K562 (cell line): Measurements from ENCODE around the gene SV2C. TPM values are rescaled to one million over a fixed set of nuclear protein-coding genes. Genes with fewer than 3 reads are reported as not detected.
A peak's percentile ranks its signal among the peaks of the same experiment; 100 is the strongest.

Experiments
- BRF2 ChIP-seq: IDR thresholded peaks from 3 replicates; pipeline ENCODE4 v1.6.1; 2011; ENCODE audit warnings: borderline replicate concordance, mild to moderate bottlenecking; ENCODE audit not compliant: insufficient read length, insufficient read depth
- HDAC1 ChIP-seq, 2 experiments: fragments of 450-650 bp; IDR thresholded peaks; 2 replicates each; pipeline ENCODE4 v1.6.1; 2016 to 2017; ENCODE audit warnings: inconsistent platforms in 1 of 2, mild to moderate bottlenecking in 1 of 2, moderate library complexity in 1 of 2
- KDM1A ChIP-seq, 2 experiments: fragments of 450-650 bp; IDR thresholded peaks; 2 replicates each; pipeline ENCODE4 v1.6.1; 2016; ENCODE audit warnings: mild to moderate bottlenecking in 2 of 2
- KDM5B ChIP-seq: fragments of 200-600 bp; sonication (generic); IDR thresholded peaks from 2 replicates; pipeline ENCODE4 v1.6.1; 2012; ENCODE audit warnings: low read depth, mild to moderate bottlenecking, moderate library complexity, low read length, control low read depth, inconsistent platforms; ENCODE audit not compliant: insufficient replicate concordance
- L3MBTL2 ChIP-seq: fragments of 450-650 bp; IDR thresholded peaks from 2 replicates; pipeline ENCODE4 v1.6.1; 2016; ENCODE audit warnings: mild to moderate bottlenecking, moderate library complexity
- MNT ChIP-seq, 2 experiments: fragments of 450-650 bp; conservative IDR thresholded peaks; 2 replicates each; pipeline ENCODE4 v1.6.1; 2017; ENCODE audit warnings: mild to moderate bottlenecking in 2 of 2, moderate library complexity in 2 of 2
- NR2C1 ChIP-seq, 2 experiments: fragments of 450-650 bp; IDR thresholded peaks; 2 replicates each; pipeline ENCODE4 v1.6.1; 2017; ENCODE audit warnings: mild to moderate bottlenecking in 2 of 2, antibody characterized with exemption in 1 of 2, inconsistent platforms in 1 of 2, missing compliant biosample characterization in 1 of 2, missing genetic modification characterization in 1 of 2
- PHF21A ChIP-seq: fragments of 450-650 bp; IDR thresholded peaks from 2 replicates; pipeline ENCODE4 v1.6.1; 2017; ENCODE audit warnings: low read depth, borderline replicate concordance
- SLC30A9 ChIP-seq: fragments of 250-450 bp; sonication (Bioruptor Pico); IDR thresholded peaks from 2 replicates; pipeline ENCODE4 v1.8.0; 2022; ENCODE audit warnings: mild to moderate bottlenecking, moderate library complexity
- SMARCE1 ChIP-seq: fragments of 450-650 bp; IDR thresholded peaks from 2 replicates; pipeline ENCODE4 v1.7.1; 2016; ENCODE audit warnings: mild to moderate bottlenecking
- SNRNP70 ChIP-seq: fragments of 200-400 bp; formaldehyde crosslinking; optimal IDR thresholded peaks from 2 replicates; pipeline ENCODE3; 2017; ENCODE audit warnings: low read depth, low read length
- SPI1 ChIP-seq: IDR thresholded peaks from 2 replicates; pipeline ENCODE4 v1.6.1; 2011; ENCODE audit warnings: low read depth, low read length, control low read depth, borderline replicate concordance
- TAF9B ChIP-seq: fragments of 450-650 bp; IDR thresholded peaks from 2 replicates; pipeline ENCODE4 v1.6.1; 2018; ENCODE audit warnings: mild to moderate bottlenecking; ENCODE audit not compliant: partially characterized antibody
- TEAD2 ChIP-seq: fragments of 450-650 bp; IDR thresholded peaks from 2 replicates; pipeline ENCODE4 v1.6.1; 2016; ENCODE audit warnings: missing genetic modification characterization, control low read depth, missing compliant biosample characterization
- U2AF2 ChIP-seq: fragments of 200-400 bp; formaldehyde crosslinking; optimal IDR thresholded peaks from 2 replicates; pipeline ENCODE3; 2017; ENCODE audit warnings: low read depth, mild to moderate bottlenecking, low read length
- polyA plus RNA-seq, 8 experiments: library from polyadenylated mRNA; depleted of rRNA in 4 of 8; stranded (reverse) in 5 of 8; unstranded in 3 of 8; fragments of >200 nt; fragmentation: Nextera tagmentation in 2 of 8; fragmentation: Illumina TruSeq in 1 of 8; extraction: Ambion mirVana in 2 of 8; extraction: Trizol in 1 of 8; gene quantifications; 2 replicates each; pipeline versions ENCODE4 v1.2.1 to v1.2.3, GENCODE V29; 2011 to 2014; ENCODE audit warnings: inconsistent platforms in 1 of 8, missing spikeins in 1 of 8
- total RNA-seq, 7 experiments: library from RNA; depleted of rRNA in 6 of 7; stranded (reverse); fragments of >200 nt in 6 of 7; fragmentation: Illumina TruSeq in 2 of 7; extraction: Trizol in 2 of 7; gene quantifications; 2 replicates each; pipeline versions ENCODE4 v1.2.1 to v1.2.3, GENCODE V29; 2011 to 2021; ENCODE audit warnings: low replicate concordance in 1 of 7
- TF ChIP-seq, protein P1 (sequence below), 3 experiments: fragments of 200-800 bp in 1 of 3; sonication (Bioruptor generic) in 1 of 3; sonication (generic) in 1 of 3; formaldehyde crosslinking in 1 of 3; IDR thresholded peaks; 2 replicates each; pipeline versions ENCODE4 v1.6.1 to v1.8.0; 2016 to 2022; ENCODE audit warnings: mild to moderate bottlenecking in 2 of 3, missing compliant biosample characterization in 2 of 3, missing genetic modification characterization in 2 of 3, missing genetic modification reagents in 1 of 3

The SV2C gene
- total and polyA plus RNA-seq, 9 of the 15 experiments (the other 6 are each of a cell fraction or from before 2014, with no cell fraction given) = 0.05 TPM; not detected in 8

GRCh38 chr5:76175821-76176403 is 92.7 kb downstream of the SV2C start (continued):
- TF ChIP-seq, protein P1, sequence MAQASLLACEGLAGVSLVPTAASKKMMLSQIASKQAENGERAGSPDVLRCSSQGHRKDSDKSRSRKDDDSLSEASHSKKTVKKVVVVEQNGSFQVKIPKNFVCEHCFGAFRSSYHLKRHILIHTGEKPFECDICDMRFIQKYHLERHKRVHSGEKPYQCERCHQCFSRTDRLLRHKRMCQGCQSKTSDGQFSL (CRISPR knock-in tag; IDR thresholded peaks at IDR 0.05) = 0 out of 2 replicates have a peak, but pooled peaks have one; percentile 31
- TF ChIP-seq, protein P1 (tag; IDR thresholded peaks at IDR 0.05) = peak in 1 of 2 experiments; percentile 26; a peak in 1 of 4 replicates
- TF ChIP-seq KDM5B (no peak), SNRNP70 (no peak), MNT (conservative IDR thresholded peaks at IDR 0.05) (peak in 1 of 2 experiments; percentile 61; a peak in 1 of 4 replicates), KDM1A (IDR thresholded peaks at IDR 0.05) (peak; percentile 64), U2AF2 (no peak), TEAD2 (tag) (no peak), NR2C1 (IDR thresholded peaks at IDR 0.05) (no peak), NR2C1 (tag; IDR thresholded peaks at IDR 0.05) (no peak), BRF2 (no peak), TAF9B (peak; percentile 80), L3MBTL2 (0 out of 2 replicates have a peak, but pooled peaks have one; percentile 33), SMARCE1 (peak; percentile 74), SPI1 (peak; percentile 86; the same call in 1 of the 2 replicates), SLC30A9 (CRISPR knock-in tag) (no peak), PHF21A (peak; percentile 37; the same call in 1 of the 2 replicates), HDAC1 (IDR thresholded peaks at IDR 0.05) (peak in 1 of 2 experiments; percentile 68; a peak in 3 of 4 replicates)
